IMR-90 (cell line): ENCODE measurements around the gene RPL41.

Experiments
- CEBPB ChIP-seq: IDR thresholded peaks from 2 replicates; pipeline ENCODE4 v1.6.1; 2012; ENCODE audit warnings: low read depth, low read length, improper control_type of control experiment
- MXI1 ChIP-seq: IDR thresholded peaks from 2 replicates; pipeline ENCODE4 v1.6.1; 2012; ENCODE audit warnings: low read depth, mild to moderate bottlenecking, low read length, moderate library complexity, borderline replicate concordance
- POLR2A ChIP-seq: IDR thresholded peaks from 2 replicates; pipeline ENCODE4 v1.6.1; 2012; ENCODE audit warnings: mild to moderate bottlenecking, low read depth, low read length
- RAD21 ChIP-seq: IDR thresholded peaks from 2 replicates; pipeline ENCODE4 v1.6.1; 2012; ENCODE audit warnings: low read length, improper control_type of control experiment
- RFX5 ChIP-seq: IDR thresholded peaks from 2 replicates; pipeline ENCODE4 v1.8.0; 2012; ENCODE audit warnings: low read depth, mild to moderate bottlenecking, low read length, moderate library complexity
- TF ChIP-seq, protein P1 (sequence below): conservative IDR thresholded peaks from 2 replicates; pipeline ENCODE4 v1.5.1; 2012; ENCODE audit warnings: mild to moderate bottlenecking, low read depth, low read length, improper control_type of control experiment

DNA sequence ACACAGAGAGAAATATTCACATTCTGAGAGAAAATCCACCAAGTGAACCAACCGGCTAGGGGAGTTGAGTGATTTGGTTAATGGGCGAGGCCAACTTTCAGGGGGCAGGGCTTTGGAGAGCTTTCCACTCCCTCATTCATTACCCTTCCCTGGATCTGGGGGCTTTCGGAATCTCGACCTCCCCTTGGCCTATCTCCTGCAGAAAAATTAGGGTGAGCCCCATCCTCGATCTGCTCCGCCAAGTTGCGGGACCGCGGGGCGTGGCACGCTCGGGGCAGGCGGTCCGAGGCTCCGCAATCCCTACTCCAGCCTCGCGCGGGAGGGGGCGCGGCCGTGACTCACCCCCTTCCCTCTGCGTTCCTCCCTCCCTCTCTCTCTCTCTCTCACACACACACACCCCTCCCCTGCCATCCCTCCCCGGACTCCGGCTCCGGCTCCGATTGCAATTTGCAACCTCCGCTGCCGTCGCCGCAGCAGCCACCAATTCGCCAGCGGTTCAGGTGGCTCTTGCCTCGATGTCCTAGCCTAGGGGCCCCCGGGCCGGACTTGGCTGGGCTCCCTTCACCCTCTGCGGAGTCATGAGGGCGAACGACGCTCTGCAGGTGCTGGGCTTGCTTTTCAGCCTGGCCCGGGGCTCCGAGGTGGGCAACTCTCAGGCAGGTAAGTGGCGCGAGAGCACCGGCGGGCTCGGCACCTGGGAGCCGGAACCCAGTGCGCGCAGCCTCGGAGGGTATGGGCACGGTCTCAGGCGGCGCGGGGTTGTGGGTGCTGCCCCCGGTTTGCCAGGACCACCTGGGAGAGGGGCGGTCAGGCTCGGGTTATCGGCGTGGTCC is 36.5 kb upstream of the RPL41 start, which contains the start of gene ERBB3:
- TF ChIP-seq, protein P1, sequence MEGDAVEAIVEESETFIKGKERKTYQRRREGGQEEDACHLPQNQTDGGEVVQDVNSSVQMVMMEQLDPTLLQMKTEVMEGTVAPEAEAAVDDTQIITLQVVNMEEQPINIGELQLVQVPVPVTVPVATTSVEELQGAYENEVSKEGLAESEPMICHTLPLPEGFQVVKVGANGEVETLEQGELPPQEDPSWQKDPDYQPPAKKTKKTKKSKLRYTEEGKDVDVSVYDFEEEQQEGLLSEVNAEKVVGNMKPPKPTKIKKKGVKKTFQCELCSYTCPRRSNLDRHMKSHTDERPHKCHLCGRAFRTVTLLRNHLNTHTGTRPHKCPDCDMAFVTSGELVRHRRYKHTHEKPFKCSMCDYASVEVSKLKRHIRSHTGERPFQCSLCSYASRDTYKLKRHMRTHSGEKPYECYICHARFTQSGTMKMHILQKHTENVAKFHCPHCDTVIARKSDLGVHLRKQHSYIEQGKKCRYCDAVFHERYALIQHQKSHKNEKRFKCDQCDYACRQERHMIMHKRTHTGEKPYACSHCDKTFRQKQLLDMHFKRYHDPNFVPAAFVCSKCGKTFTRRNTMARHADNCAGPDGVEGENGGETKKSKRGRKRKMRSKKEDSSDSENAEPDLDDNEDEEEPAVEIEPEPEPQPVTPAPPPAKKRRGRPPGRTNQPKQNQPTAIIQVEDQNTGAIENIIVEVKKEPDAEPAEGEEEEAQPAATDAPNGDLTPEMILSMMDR: peak; percentile 19; the same call in 1 of the 2 replicates
- TF ChIP-seq POLR2A (no peak), RAD21 (no peak), CEBPB (no peak), MXI1 (peak; percentile 81), RFX5 (no peak)
